ENCODE measurements around the gene HNRNPA2B1.

DNA sequence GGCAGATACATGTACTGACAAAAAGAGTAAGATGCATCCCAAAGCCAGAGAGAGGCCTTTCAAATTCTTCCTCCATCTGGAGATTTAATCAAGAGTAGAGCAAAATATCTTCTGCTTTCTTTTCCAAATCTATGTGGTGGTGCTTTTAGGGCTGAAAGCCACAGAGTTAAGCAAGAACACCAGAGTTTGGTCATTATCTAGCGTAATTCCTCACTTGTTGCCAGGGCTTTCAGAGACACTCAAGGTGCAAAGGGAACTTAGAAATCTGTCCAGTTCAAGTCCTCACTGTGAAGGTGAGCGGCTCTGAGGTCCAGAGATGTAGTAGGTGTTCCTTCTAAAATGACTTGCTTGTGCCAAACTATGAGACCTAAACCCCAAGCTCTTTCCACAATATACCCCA, 59.5 kb downstream of the HNRNPA2B1 start:
- TF ChIP-seq CTCF (conservative IDR thresholded peaks at IDR 0.05; ENCODE audit: low read length) = no peak
- TF ChIP-seq EZH2phosphoT487 (IDR thresholded peaks at IDR 0.05; ENCODE audit: borderline replicate concordance) = no peak
